Measurements from ENCODE around the gene MYO1C. TPM values are rescaled to one million over a fixed set of nuclear protein-coding genes. Genes with fewer than 3 reads are reported as not detected.
"Not testable (repeated sequence)": the region's sequence is repeated elsewhere in the genome, so short reads cannot be mapped to it uniquely, and the experiment has no call there.

Gene MYO1C
- total RNA-seq, 2 donors from 2014 or later: 94.4 to 120 TPM

- Histone ChIP-seq H3K4me3 (no peak overlapping the region), H3K36me3 (peaks cover 4 to 10% of the 10 kb centered on the region in 2 donors), H3K27ac (no peak overlapping the region), H3K9me3 (no peaks in the 10 kb centered on the region), H3K4me1 (replicated peaks) (no peaks in the 10 kb centered on the region), H3K27me3 (replicated peaks; ENCODE audit: insufficient read depth) (no peaks in the 10 kb centered on the region)
- no peak for TF ChIP-seq POLR2A (IDR thresholded peaks at IDR 0.05)
- peak in 1 of 4 experiments; percentile 14 for TF ChIP-seq CTCF (IDR thresholded peaks at IDR 0.05)
- WGBS: 88% methylated on average over 10 of the region's 10 CpGs
- DNase-seq (ENCODE audit: low spot score): no peak
- intact Hi-C loops (cut with DNase I): no loop called here
Measured at GRCh38 chr17:1532836-1533602, 40.5 kb upstream of the MYO1C start.

- Histone ChIP-seq H3K9me3 (no peaks in the 10 kb centered on the region), H3K4me1 (replicated peaks) (no peaks in the 10 kb centered on the region), H3K36me3 (no peaks in the 10 kb centered on the region), H3K27ac (no peak overlapping the region), H3K4me3 (no peak overlapping the region), H3K27me3 (replicated peaks; ENCODE audit: insufficient read depth) (no peaks in the 10 kb centered on the region)
- WGBS: 19% methylated on average over 2 of the region's 2 CpGs
- intact Hi-C loops (cut with DNase I): no loop called here
- TF ChIP-seq POLR2AphosphoS5 (IDR thresholded peaks at IDR 0.05): no peak
- no peak for TF ChIP-seq CTCF (IDR thresholded peaks at IDR 0.05)
- TF ChIP-seq POLR2A (IDR thresholded peaks at IDR 0.05): no peak
- DNase-seq (ENCODE audit: low spot score): no peak
Measured at GRCh38 chr17:1529863-1530262, 37.4 kb upstream of the MYO1C start.

- WGBS: 89% methylated on average over 4 of the region's 4 CpGs
- intact Hi-C loops (cut with DNase I); H3K27ac ChIP-seq; H3K9me3 ChIP-seq; H3K36me3 ChIP-seq; H3K27me3 ChIP-seq (replicated peaks; ENCODE audit: insufficient read depth); H3K4me3 ChIP-seq; DNase-seq (ENCODE audit: low spot score); H3K4me1 ChIP-seq (replicated peaks): not testable (repeated sequence)
Measured at GRCh38 chr17:1526876-1527275, 34.4 kb upstream of the MYO1C start.

- no peaks in the 10 kb centered on the region for H3K27me3 ChIP-seq (replicated peaks; ENCODE audit: insufficient read depth)
- no peaks in the 10 kb centered on the region for H3K36me3 ChIP-seq
- 91% methylated on average over 5 of the region's 5 CpGs for WGBS
- H3K27ac ChIP-seq: no peak overlapping the region
- intact Hi-C loops (cut with DNase I): no loop called here
- DNase-seq (ENCODE audit: low spot score): no peak
- no peaks in the 10 kb centered on the region for H3K9me3 ChIP-seq
- H3K4me3 ChIP-seq: no peak overlapping the region
- no peaks in the 10 kb centered on the region for H3K4me1 ChIP-seq (replicated peaks)
- no peak for TF ChIP-seq POLR2A (IDR thresholded peaks at IDR 0.05)
- no peak for TF ChIP-seq POLR2AphosphoS5 (IDR thresholded peaks at IDR 0.05)
- no peak for TF ChIP-seq CTCF (IDR thresholded peaks at IDR 0.05)
Measured at GRCh38 chr17:1522626-1523025, 30.1 kb upstream of the MYO1C start.

GRCh38 chr17:1521086-1521640, 28.7 kb upstream of the MYO1C start:
- intact Hi-C loops (cut with DNase I): no loop called here
- 87% methylated on average over 10 of the region's 10 CpGs for WGBS
- Histone ChIP-seq H3K4me3 (no peak overlapping the region), H3K36me3 (no peaks in the 10 kb centered on the region), H3K4me1 (replicated peaks) (no peaks in the 10 kb centered on the region), H3K27ac (no peak overlapping the region), H3K9me3 (no peaks in the 10 kb centered on the region), H3K27me3 (replicated peaks; ENCODE audit: insufficient read depth) (no peaks in the 10 kb centered on the region)
- TF ChIP-seq CTCF (IDR thresholded peaks at IDR 0.05) (no peak), POLR2AphosphoS5 (IDR thresholded peaks at IDR 0.05) (no peak), POLR2A (IDR thresholded peaks at IDR 0.05) (no peak)
- DNase-seq (ENCODE audit: low spot score): no peak
